Central memory CD8-positive, alpha-beta T cell (primary cell): ENCODE measurements around the gene LLPH.

Experiments used
- ATAC-seq: fragments of 150-1000 bp; cut with Tn5 transposase; replicated peaks from 2 replicates; pipeline ENCODE4 v1.10.0; 2022; ENCODE audit warnings: mild to moderate bottlenecking, moderate FRiP score, moderate number of reproducible peaks; ENCODE audit not compliant: poor library complexity, severe bottlenecking; ENCODE audit errors: extremely low read depth
- DNase-seq, 2 donors: peaks; one replicate each; pipeline ENCODE4 v3.0.0; 2021; ENCODE audit warnings: low spot score in 2 of 2
- H3K27ac Mint-ChIP-seq: one replicate; pipeline ENCODE4 v1.8.0; 2022; ENCODE audit warnings: low read depth, mild to moderate bottlenecking, moderate library complexity, mixed read lengths
- H3K27me3 Mint-ChIP-seq: one replicate; pipeline ENCODE4 v1.8.0; 2022; ENCODE audit warnings: mixed read lengths
- H3K36me3 Mint-ChIP-seq: one replicate; pipeline ENCODE4 v1.8.0; 2022; ENCODE audit warnings: mild to moderate bottlenecking, moderate library complexity, mixed read lengths; ENCODE audit not compliant: insufficient read depth
- H3K4me1 Mint-ChIP-seq: one replicate; pipeline ENCODE4 v1.8.0; 2022; ENCODE audit warnings: mixed read lengths
- H3K4me3 Mint-ChIP-seq: one replicate; pipeline ENCODE4 v1.8.0; 2022; ENCODE audit warnings: mild to moderate bottlenecking, moderate library complexity, mixed read lengths
- H3K9me3 Mint-ChIP-seq: one replicate; pipeline ENCODE4 v1.8.0; 2022; ENCODE audit warnings: mixed read lengths

The LLPH gene

DNA sequence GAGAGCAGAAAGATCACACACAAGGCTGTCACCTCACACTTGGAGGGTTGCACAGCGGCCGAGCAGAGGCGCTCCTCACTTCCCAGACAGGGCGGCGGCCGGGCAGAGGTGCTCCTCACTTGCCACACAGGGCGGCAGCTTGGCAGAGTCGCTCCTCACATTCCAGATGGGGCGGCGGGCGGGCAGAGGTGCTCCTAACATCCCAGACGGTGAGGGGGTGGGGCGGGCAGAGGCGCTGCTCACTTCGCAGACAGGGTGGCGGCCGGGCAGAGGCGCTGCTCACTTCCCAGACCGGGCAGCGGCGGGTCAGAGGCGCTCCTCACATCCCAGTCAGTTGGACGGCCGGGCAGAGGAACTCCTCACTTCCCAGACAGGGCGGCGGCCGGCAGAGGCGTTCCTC, 30.2 kb upstream of the LLPH start:
- no peak overlapping the region for H3K4me3 Mint-ChIP-seq
- no peaks in the 10 kb centered on the region for H3K9me3 Mint-ChIP-seq
- no peaks in the 10 kb centered on the region for H3K27me3 Mint-ChIP-seq
- H3K27ac Mint-ChIP-seq, result no peak overlapping the region
- peaks cover 73% of the 10 kb centered on the region for H3K4me1 Mint-ChIP-seq
- DNase-seq (no peak), ATAC-seq (no peak)
- H3K36me3 Mint-ChIP-seq, result peaks cover 8% of the 10 kb centered on the region

- Mint-ChIP-seq H3K4me3 (no peak overlapping the region), H3K27ac (peak overlapping the region; percentile 45), H3K9me3 (no peaks in the 10 kb centered on the region), H3K4me1 (peaks cover 69% of the 10 kb centered on the region), H3K27me3 (no peaks in the 10 kb centered on the region), H3K36me3 (peaks cover 3% of the 10 kb centered on the region)
- ATAC-seq (no peak), DNase-seq (no peak)
Measured at GRCh38 chr12:66159123-66159522, 28.6 kb upstream of the LLPH start.

DNA sequence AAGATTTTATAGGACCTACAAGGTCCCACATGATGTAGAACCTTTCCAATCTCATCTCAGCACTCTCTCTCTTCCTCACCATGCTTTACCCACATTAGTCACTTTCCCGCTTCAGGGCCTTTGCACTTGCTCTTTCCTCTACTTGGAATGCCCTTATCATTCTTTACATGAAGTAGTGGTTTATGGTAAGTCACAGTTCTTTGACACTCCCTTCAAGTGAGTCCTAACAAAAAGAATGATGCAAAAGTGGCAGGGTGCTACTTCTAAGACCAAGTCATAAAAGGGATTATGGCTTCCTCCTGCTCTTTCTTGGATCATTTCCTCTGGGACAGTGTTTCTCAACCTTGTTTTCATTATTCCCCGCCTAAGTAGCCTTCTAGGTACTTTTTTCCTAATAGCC, 26.1 kb upstream of the LLPH start:
- no peaks in the 10 kb centered on the region for H3K9me3 Mint-ChIP-seq
- no peak for DNase-seq
- H3K27ac Mint-ChIP-seq, result peak overlapping the region; percentile 19
- H3K27me3 Mint-ChIP-seq, result no peaks in the 10 kb centered on the region
- H3K4me1 Mint-ChIP-seq, result peaks cover 51% of the 10 kb centered on the region
- ATAC-seq, result no peak
- H3K36me3 Mint-ChIP-seq, result peaks cover 7% of the 10 kb centered on the region
- no peak overlapping the region for H3K4me3 Mint-ChIP-seq

DNA sequence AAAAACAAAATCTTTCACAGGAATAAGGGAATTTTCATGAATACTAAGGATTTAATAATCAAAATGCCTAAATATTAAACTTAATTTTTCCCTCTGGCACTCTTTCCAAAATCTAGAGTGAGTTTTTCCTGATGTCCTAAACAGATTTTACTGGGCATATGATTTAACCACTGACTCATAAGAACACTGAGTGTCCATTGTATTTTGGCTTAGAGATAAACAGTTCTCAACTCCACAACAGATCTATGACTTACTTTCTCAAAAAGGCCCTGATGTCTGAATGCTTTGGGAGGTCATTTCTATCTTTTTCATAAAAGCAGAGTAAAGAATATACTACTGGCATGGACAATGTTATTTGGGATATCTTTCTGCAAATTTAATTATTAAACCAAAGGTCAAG, 24.2 kb upstream of the LLPH start:
- H3K36me3 Mint-ChIP-seq, result peaks cover 16% of the 10 kb centered on the region
- H3K4me1 Mint-ChIP-seq, result peaks cover 46% of the 10 kb centered on the region
- H3K27me3 Mint-ChIP-seq, result no peaks in the 10 kb centered on the region
- H3K27ac Mint-ChIP-seq, result peak overlapping the region; percentile 37
- ATAC-seq, result no peak
- H3K9me3 Mint-ChIP-seq, result no peaks in the 10 kb centered on the region
- DNase-seq, result no peak
- H3K4me3 Mint-ChIP-seq, result no peak overlapping the region

DNA sequence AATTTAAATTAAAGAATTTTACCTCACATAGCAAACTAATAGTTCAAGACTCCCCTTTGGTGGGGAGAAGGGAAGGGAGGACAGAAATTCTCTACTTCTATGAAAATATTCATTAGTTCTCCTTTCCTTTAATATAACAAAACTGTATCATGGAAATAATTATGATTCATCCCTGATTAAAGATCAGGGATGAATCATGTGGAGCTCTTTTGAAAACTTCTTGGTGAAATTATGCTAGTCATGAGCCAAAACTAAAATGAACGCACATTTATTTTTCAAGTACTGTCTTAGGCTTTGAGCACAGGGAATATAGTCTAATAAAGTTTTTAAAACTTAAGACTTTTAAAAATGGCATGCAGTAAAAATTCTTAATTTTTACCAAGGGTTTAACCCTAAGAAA, 22.2 kb upstream of the LLPH start:
- Mint-ChIP-seq H3K4me1 (peaks cover 42% of the 10 kb centered on the region), H3K27me3 (no peaks in the 10 kb centered on the region), H3K4me3 (no peak overlapping the region), H3K9me3 (no peaks in the 10 kb centered on the region), H3K36me3 (peaks cover 28% of the 10 kb centered on the region), H3K27ac (no peak overlapping the region)
- ATAC-seq, result no peak
- no peak for DNase-seq

- ATAC-seq, result no peak
- Mint-ChIP-seq H3K27ac (no peak overlapping the region), H3K27me3 (no peaks in the 10 kb centered on the region), H3K4me1 (peaks cover 23% of the 10 kb centered on the region), H3K36me3 (peaks cover 38% of the 10 kb centered on the region), H3K4me3 (no peak overlapping the region), H3K9me3 (no peaks in the 10 kb centered on the region)
- DNase-seq, result no peak
Measured at GRCh38 chr12:66149702-66150398, 19.3 kb upstream of the LLPH start.

GRCh38 chr12:66144791-66145754, 14.5 kb upstream of the LLPH start:
- no peak overlapping the region for H3K4me3 Mint-ChIP-seq
- ATAC-seq (no peak), DNase-seq (no peak)
- H3K27me3 Mint-ChIP-seq, result no peaks in the 10 kb centered on the region
- H3K36me3 Mint-ChIP-seq, result peaks cover 53% of the 10 kb centered on the region
- peaks cover 20% of the 10 kb centered on the region for H3K4me1 Mint-ChIP-seq
- H3K9me3 Mint-ChIP-seq, result peaks cover 9% of the 10 kb centered on the region
- H3K27ac Mint-ChIP-seq, result no peak overlapping the region

DNA sequence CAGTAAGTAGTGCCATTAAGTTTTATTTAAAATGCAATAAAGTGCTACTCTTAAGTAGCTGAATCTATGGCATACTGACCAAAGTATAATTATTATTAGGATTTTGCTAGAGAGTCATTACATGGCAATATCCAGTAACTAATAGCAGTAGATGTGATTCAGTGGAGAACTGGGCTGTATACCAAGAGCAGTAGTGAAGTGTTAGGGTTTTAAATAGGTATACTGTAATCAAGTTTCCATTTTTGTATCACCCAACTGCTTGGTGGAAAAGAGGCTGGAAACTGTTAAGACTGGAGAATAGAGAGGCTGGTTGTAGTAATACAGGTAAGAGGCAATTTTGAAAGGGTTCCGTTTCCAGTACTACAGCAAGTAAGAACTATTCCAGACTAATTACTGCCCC, 13.3 kb upstream of the LLPH start:
- no peak overlapping the region for H3K4me3 Mint-ChIP-seq
- no peak for DNase-seq
- H3K27me3 Mint-ChIP-seq, result no peaks in the 10 kb centered on the region
- H3K4me1 Mint-ChIP-seq, result peaks cover 25% of the 10 kb centered on the region
- H3K9me3 Mint-ChIP-seq, result peaks cover 11% of the 10 kb centered on the region
- H3K27ac Mint-ChIP-seq, result peak overlapping the region; percentile 29
- ATAC-seq, result no peak
- peaks cover 48% of the 10 kb centered on the region for H3K36me3 Mint-ChIP-seq

DNA sequence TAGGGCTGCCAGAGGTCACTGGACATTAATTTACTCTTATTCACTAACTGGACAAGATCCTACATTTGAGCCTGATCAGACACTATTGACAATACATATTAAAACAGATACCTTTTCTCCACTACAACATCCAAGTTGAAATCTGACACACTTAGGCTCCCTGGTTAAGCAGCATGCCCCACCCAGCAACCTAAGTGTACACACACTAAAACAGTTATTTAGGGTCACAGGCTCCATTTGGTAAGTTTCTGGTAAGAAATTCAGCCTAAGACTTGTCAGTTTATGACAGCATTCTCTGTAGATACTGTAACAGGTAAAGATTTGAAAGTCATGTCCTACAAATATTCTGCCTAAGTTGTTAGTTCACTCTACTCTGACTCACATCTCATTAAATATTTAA, 12.3 kb upstream of the LLPH start:
- Mint-ChIP-seq H3K27ac (no peak overlapping the region), H3K4me1 (peaks cover 18% of the 10 kb centered on the region), H3K27me3 (no peaks in the 10 kb centered on the region), H3K36me3 (peaks cover 42% of the 10 kb centered on the region), H3K4me3 (no peak overlapping the region), H3K9me3 (peaks cover 11% of the 10 kb centered on the region)
- ATAC-seq (no peak), DNase-seq (no peak)

GRCh38 chr12:66141299-66141698, 10.7 kb upstream of the LLPH start:
- H3K27ac Mint-ChIP-seq, result no peak overlapping the region
- peaks cover 18% of the 10 kb centered on the region for H3K4me1 Mint-ChIP-seq
- no peak overlapping the region for H3K4me3 Mint-ChIP-seq

DNA sequence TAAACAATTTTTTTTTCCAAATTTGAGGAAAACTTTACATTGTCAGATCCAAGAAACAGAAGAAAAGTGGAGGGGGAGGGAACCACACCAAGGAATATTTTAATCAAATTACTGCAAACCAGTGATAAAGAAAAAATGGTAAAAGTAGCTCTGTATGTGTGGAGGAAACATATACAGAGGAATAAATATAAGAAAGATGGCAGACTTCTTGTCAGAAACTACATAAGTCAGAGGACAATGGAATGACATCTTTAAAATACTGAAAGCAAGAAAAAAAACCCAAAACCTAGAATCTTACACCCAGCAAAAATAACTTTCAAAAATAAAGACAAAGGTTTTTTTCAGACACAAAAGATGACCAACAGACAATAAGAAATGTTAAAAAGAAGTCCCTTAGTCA, 10.2 kb upstream of the LLPH start:
- Mint-ChIP-seq H3K27ac (no peak overlapping the region), H3K27me3 (no peaks in the 10 kb centered on the region), H3K9me3 (peaks cover 11% of the 10 kb centered on the region), H3K4me1 (peaks cover 12% of the 10 kb centered on the region), H3K4me3 (no peak overlapping the region), H3K36me3 (peaks cover 44% of the 10 kb centered on the region)
- DNase-seq (no peak), ATAC-seq (no peak)

More at GRCh38 chr12:66141299-66141698, 10.7 kb upstream of the LLPH start:
- H3K36me3 Mint-ChIP-seq, result peaks cover 45% of the 10 kb centered on the region
- no peaks in the 10 kb centered on the region for H3K27me3 Mint-ChIP-seq
- H3K9me3 Mint-ChIP-seq, result peaks cover 11% of the 10 kb centered on the region
- ATAC-seq (no peak), DNase-seq (no peak)

- DNase-seq, result no peak
- ATAC-seq, result no peak
- Mint-ChIP-seq H3K36me3 (peaks cover 38% of the 10 kb centered on the region), H3K4me3 (no peak overlapping the region), H3K4me1 (peaks cover 6% of the 10 kb centered on the region), H3K27ac (no peak overlapping the region), H3K27me3 (no peaks in the 10 kb centered on the region), H3K9me3 (peaks cover 11% of the 10 kb centered on the region)
Measured at GRCh38 chr12:66139328-66139727, 8.8 kb upstream of the LLPH start.

DNA sequence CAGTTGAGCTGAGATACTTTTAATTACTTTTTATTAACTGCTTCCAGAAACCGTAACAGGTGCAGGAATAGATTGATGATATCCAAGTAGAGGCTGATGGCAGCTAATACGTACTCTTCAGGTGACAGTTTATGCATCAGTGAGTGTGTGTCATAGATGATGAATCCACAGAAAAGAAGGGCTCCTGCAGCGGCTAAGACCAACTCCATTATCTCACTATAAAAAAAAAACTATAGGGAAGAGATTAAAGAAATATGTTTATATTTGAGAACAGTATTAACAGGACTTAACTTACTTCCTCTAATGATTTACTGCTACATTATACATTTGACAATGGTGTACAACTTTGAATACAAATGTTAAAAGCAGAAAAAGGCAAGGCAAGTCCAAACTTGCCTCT, 7.4 kb upstream of the LLPH start:
- no peaks in the 10 kb centered on the region for H3K27me3 Mint-ChIP-seq
- peaks cover 11% of the 10 kb centered on the region for H3K9me3 Mint-ChIP-seq
- H3K4me1 Mint-ChIP-seq, result peaks cover 6% of the 10 kb centered on the region
- H3K27ac Mint-ChIP-seq, result no peak overlapping the region
- DNase-seq, result no peak
- no peak overlapping the region for H3K4me3 Mint-ChIP-seq
- ATAC-seq, result no peak
- peaks cover 30% of the 10 kb centered on the region for H3K36me3 Mint-ChIP-seq
